Subcutaneous abdominal adipose tissue (tissue), 5 donors: Measurements from ENCODE around the gene SACM1L.

Experiments used
- H3K27ac ChIP-seq: one replicate; pipeline ENCODE4 v1.7.0; 2013; ENCODE audit warnings: low read depth, mild to moderate bottlenecking, inconsistent platforms, low read length, moderate library complexity
- H3K27me3 ChIP-seq, 5 donors: one replicate each; pipeline ENCODE4 v1.7.0; 2013; ENCODE audit warnings: low read length in 5 of 5, inconsistent platforms in 1 of 5; ENCODE audit not compliant: control insufficient read depth in 5 of 5, insufficient read depth in 4 of 5
- H3K36me3 ChIP-seq, 5 donors: one replicate each; pipeline ENCODE4 v1.7.0; 2013; ENCODE audit warnings: low read length in 5 of 5; ENCODE audit not compliant: control insufficient read depth in 5 of 5, insufficient read depth in 5 of 5
- H3K4me1 ChIP-seq, 5 donors: one replicate each; pipeline ENCODE4 v1.7.0; 2013; ENCODE audit warnings: low read length in 5 of 5, mild to moderate bottlenecking in 3 of 5, moderate library complexity in 1 of 5; ENCODE audit not compliant: control insufficient read depth in 5 of 5, insufficient read depth in 5 of 5
- H3K4me3 ChIP-seq, 5 donors: one replicate each; pipeline ENCODE4 v1.7.0; 2013; ENCODE audit warnings: low read length in 5 of 5, low read depth in 1 of 5
- H3K9ac ChIP-seq, 5 donors: one replicate each; pipeline ENCODE4 v1.7.0; 2013; ENCODE audit warnings: low read length in 5 of 5, mild to moderate bottlenecking in 4 of 5, moderate library complexity in 3 of 5
- H3K9me3 ChIP-seq, 5 donors: one replicate each; pipeline ENCODE4 v1.7.0; 2013; ENCODE audit warnings: low read length in 5 of 5; ENCODE audit not compliant: control insufficient read depth in 5 of 5
- donor health status: healthy.
- donor health status: healthy.
- donor health status: healthy.
- donor health status: healthy.
- donor health status: healthy.

The SACM1L gene

GRCh38 chr3:45730409-45731154 lies 41.4 kb downstream of the SACM1L start:
- Histone ChIP-seq H3K4me1 (peaks cover 0 to 2% (median 0%) of the 10 kb centered on the region in 5 donors), H3K9ac (no peak overlapping the region), H3K9me3 (no peaks in the 10 kb centered on the region), H3K36me3 (peaks cover 41 to 53% (median 44%) of the 10 kb centered on the region in 5 donors), H3K4me3 (no peak overlapping the region), H3K27ac (no peak overlapping the region), H3K27me3 (no peaks in the 10 kb centered on the region)

GRCh38 chr3:45736707-45737106 lies 47.5 kb downstream of the SACM1L start:
- no peak overlapping the region for H3K4me3 ChIP-seq

GRCh38 chr3:45737234-45737633 lies 48.0 kb downstream of the SACM1L start:
- H3K36me3 ChIP-seq = peaks cover 69 to 97% (median 86%) of the 10 kb centered on the region in 5 donors

More at GRCh38 chr3:45736707-45737106, 47.5 kb downstream of the SACM1L start:
- no peak overlapping the region for H3K9ac ChIP-seq
- no peak overlapping the region for H3K27ac ChIP-seq
- no peaks in the 10 kb centered on the region for H3K27me3 ChIP-seq
- peaks cover 70 to 96% (median 86%) of the 10 kb centered on the region in 5 donors for H3K36me3 ChIP-seq
- no peaks in the 10 kb centered on the region for H3K9me3 ChIP-seq
- H3K4me1 ChIP-seq = peaks cover 0 to 2% (median 0%) of the 10 kb centered on the region in 5 donors

GRCh38 chr3:45739991-45740390 lies 50.8 kb downstream of the SACM1L start:
- H3K27ac ChIP-seq = no peak overlapping the region
- H3K4me1 ChIP-seq = peaks cover 0 to 5% (median 0%) of the 10 kb centered on the region in 5 donors
- no peaks in the 10 kb centered on the region for H3K27me3 ChIP-seq
- no peaks in the 10 kb centered on the region for H3K9me3 ChIP-seq
- H3K9ac ChIP-seq = no peak overlapping the region
- no peak overlapping the region for H3K4me3 ChIP-seq
- H3K36me3 ChIP-seq = peaks cover 70 to 94% (median 84%) of the 10 kb centered on the region in 5 donors

More at GRCh38 chr3:45737234-45737633, 48.0 kb downstream of the SACM1L start:
- Histone ChIP-seq H3K4me1 (peaks cover 0 to 5% (median 0%) of the 10 kb centered on the region in 5 donors), H3K27ac (no peak overlapping the region), H3K9me3 (no peaks in the 10 kb centered on the region), H3K27me3 (no peaks in the 10 kb centered on the region), H3K9ac (no peak overlapping the region), H3K4me3 (no peak overlapping the region)

GRCh38 chr3:45741247-45741646 lies 52.1 kb downstream of the SACM1L start:
- H3K27ac ChIP-seq = no peak overlapping the region
- no peak overlapping the region for H3K4me3 ChIP-seq
- H3K9me3 ChIP-seq = no peaks in the 10 kb centered on the region
- H3K9ac ChIP-seq = no peak overlapping the region
- peaks cover 0 to 5% (median 0%) of the 10 kb centered on the region in 5 donors for H3K4me1 ChIP-seq
- no peaks in the 10 kb centered on the region for H3K27me3 ChIP-seq
- H3K36me3 ChIP-seq = peaks cover 69 to 93% (median 82%) of the 10 kb centered on the region in 5 donors

- Histone ChIP-seq H3K27ac (no peak overlapping the region), H3K9ac (no peak overlapping the region), H3K9me3 (no peaks in the 10 kb centered on the region), H3K27me3 (no peaks in the 10 kb centered on the region), H3K36me3 (peaks cover 66 to 93% (median 82%) of the 10 kb centered on the region in 5 donors), H3K4me1 (peaks cover 0 to 5% (median 0%) of the 10 kb centered on the region in 5 donors), H3K4me3 (no peak overlapping the region)
These were observed 52.7 kb downstream of the SACM1L start for GRCh38 chr3:45741742-45742460.

GRCh38 chr3:45742461-45743089 lies 53.4 kb downstream of the SACM1L start:
- no peaks in the 10 kb centered on the region for H3K27me3 ChIP-seq
- H3K4me3 ChIP-seq = no peak overlapping the region
- H3K9me3 ChIP-seq = no peaks in the 10 kb centered on the region
- no peak overlapping the region for H3K9ac ChIP-seq
- H3K27ac ChIP-seq = no peak overlapping the region
- peaks cover 63 to 93% (median 81%) of the 10 kb centered on the region in 5 donors for H3K36me3 ChIP-seq
- H3K4me1 ChIP-seq = peaks cover 0 to 5% (median 0%) of the 10 kb centered on the region in 5 donors

- no peak overlapping the region for H3K27ac ChIP-seq
- H3K9ac ChIP-seq = no peak overlapping the region
- H3K4me1 ChIP-seq = peaks cover 0 to 10% (median 0%) of the 10 kb centered on the region in 5 donors
- H3K27me3 ChIP-seq = no peaks in the 10 kb centered on the region
- H3K9me3 ChIP-seq = no peaks in the 10 kb centered on the region
- H3K36me3 ChIP-seq = peaks cover 30 to 63% (median 50%) of the 10 kb centered on the region in 5 donors
- H3K4me3 ChIP-seq = no peak overlapping the region
These were observed 57.1 kb downstream of the SACM1L start for GRCh38 chr3:45746165-45746776.

- H3K9ac ChIP-seq = no peak overlapping the region
- H3K27ac ChIP-seq = no peak overlapping the region
- H3K27me3 ChIP-seq = no peaks in the 10 kb centered on the region
- H3K36me3 ChIP-seq = peaks cover 25 to 56% (median 48%) of the 10 kb centered on the region in 5 donors
- H3K4me1 ChIP-seq = peaks cover 0 to 8% (median 0%) of the 10 kb centered on the region in 5 donors
- no peak overlapping the region for H3K4me3 ChIP-seq
- H3K9me3 ChIP-seq = no peaks in the 10 kb centered on the region
These were observed 57.8 kb downstream of the SACM1L start for GRCh38 chr3:45746777-45747622.
